Activated naive CD4-positive, alpha-beta T cell treated with anti-CD3 and anti-CD28 coated beads, Interleukin-2, amount 50 U/mL, for 24 hours (primary cell): Measurements from ENCODE around the gene APLP2.
"Not testable (repeated sequence)": the region's sequence is repeated elsewhere in the genome, so short reads cannot be mapped to it uniquely, and the experiment has no call there.

Experiments
- H3K27ac Mint-ChIP-seq: one replicate; pipeline ENCODE4 v1.8.0; 2021; ENCODE audit warnings: mild to moderate bottlenecking, mixed read lengths
- H3K27me3 Mint-ChIP-seq: one replicate; pipeline ENCODE4 v1.8.0; 2021; ENCODE audit warnings: mixed read lengths
- H3K36me3 Mint-ChIP-seq: one replicate; pipeline ENCODE4 v1.8.0; 2021; ENCODE audit warnings: mixed read lengths
- H3K4me1 Mint-ChIP-seq: one replicate; pipeline ENCODE4 v1.8.0; 2021; ENCODE audit warnings: mixed read lengths
- H3K4me3 Mint-ChIP-seq: one replicate; pipeline ENCODE4 v1.8.0; 2021; ENCODE audit warnings: mild to moderate bottlenecking, mixed read lengths
- H3K9me3 Mint-ChIP-seq: one replicate; pipeline ENCODE4 v1.8.0; 2021; ENCODE audit warnings: mixed read lengths

APLP2 gene

GRCh38 chr11:130069659-130070108 is at the start of gene APLP2:
Gene APLP2 (plus strand): TSS chr11:130069894. CDS start chr11:130069978, 84 bp downstream.
- Mint-ChIP-seq H3K27ac (peak within 1 kb of the TSS; percentile 92), H3K27me3 (no peaks in the 10 kb centered on the region), H3K4me3 (peak within 1 kb of the TSS; percentile 94), H3K9me3 (no peaks in the 10 kb centered on the region), H3K36me3 (peaks cover 2% of the 10 kb centered on the region), H3K4me1 (peaks cover 26% of the 10 kb centered on the region)

- Mint-ChIP-seq H3K27me3 (peaks cover 3% of the 10 kb centered on the region), H3K36me3 (peaks cover 2% of the 10 kb centered on the region), H3K9me3 (peaks cover 5% of the 10 kb centered on the region), H3K4me1 (no peaks in the 10 kb centered on the region), H3K4me3 (no peak overlapping the region), H3K27ac (no peak overlapping the region)
Observed at GRCh38 chr11:130020323-130020722, 49.4 kb upstream of the APLP2 start.

- H3K4me1 Mint-ChIP-seq, H3K27me3 Mint-ChIP-seq, H3K27ac Mint-ChIP-seq, H3K4me3 Mint-ChIP-seq, H3K9me3 Mint-ChIP-seq, H3K36me3 Mint-ChIP-seq: not testable (repeated sequence)
Observed at GRCh38 chr11:130021606-130022005, 48.1 kb upstream of the APLP2 start.

DNA sequence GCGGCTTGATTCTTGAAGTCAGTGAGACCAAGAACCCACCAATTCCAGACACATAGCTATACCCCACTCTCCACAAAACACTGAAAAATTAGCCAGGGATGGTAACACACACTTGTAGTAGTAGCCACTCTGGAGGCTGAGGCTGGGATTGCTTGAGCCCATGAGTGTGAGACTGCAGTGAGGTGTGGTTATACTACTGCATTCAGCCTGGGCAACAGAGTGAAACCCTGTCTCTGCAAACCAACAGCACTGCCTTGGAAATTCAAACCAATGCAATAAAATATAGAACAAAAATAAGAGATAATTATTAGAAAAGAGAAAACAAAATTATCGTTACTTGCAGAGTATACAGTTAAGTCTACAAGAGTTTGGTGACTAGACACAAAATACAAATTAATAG is 46.9 kb upstream of the APLP2 start:
- Mint-ChIP-seq H3K4me1 (no peaks in the 10 kb centered on the region), H3K4me3 (no peak overlapping the region), H3K27me3 (peaks cover 2% of the 10 kb centered on the region), H3K27ac (no peak overlapping the region), H3K36me3 (no peaks in the 10 kb centered on the region), H3K9me3 (no peaks in the 10 kb centered on the region)

GRCh38 chr11:130023204-130023603 is 46.5 kb upstream of the APLP2 start:
- no peaks in the 10 kb centered on the region for H3K4me1 Mint-ChIP-seq
- no peaks in the 10 kb centered on the region for H3K36me3 Mint-ChIP-seq
- H3K27ac Mint-ChIP-seq: no peak overlapping the region
- H3K9me3 Mint-ChIP-seq: no peaks in the 10 kb centered on the region
- H3K4me3 Mint-ChIP-seq: no peak overlapping the region
- peaks cover 2% of the 10 kb centered on the region for H3K27me3 Mint-ChIP-seq

- H3K9me3 Mint-ChIP-seq: no peaks in the 10 kb centered on the region
- no peak overlapping the region for H3K27ac Mint-ChIP-seq
- H3K4me1 Mint-ChIP-seq: no peaks in the 10 kb centered on the region
- H3K4me3 Mint-ChIP-seq: no peak overlapping the region
- H3K27me3 Mint-ChIP-seq: peaks cover 2% of the 10 kb centered on the region
- H3K36me3 Mint-ChIP-seq: no peaks in the 10 kb centered on the region
Observed at GRCh38 chr11:130024361-130024760, 45.3 kb upstream of the APLP2 start.

DNA sequence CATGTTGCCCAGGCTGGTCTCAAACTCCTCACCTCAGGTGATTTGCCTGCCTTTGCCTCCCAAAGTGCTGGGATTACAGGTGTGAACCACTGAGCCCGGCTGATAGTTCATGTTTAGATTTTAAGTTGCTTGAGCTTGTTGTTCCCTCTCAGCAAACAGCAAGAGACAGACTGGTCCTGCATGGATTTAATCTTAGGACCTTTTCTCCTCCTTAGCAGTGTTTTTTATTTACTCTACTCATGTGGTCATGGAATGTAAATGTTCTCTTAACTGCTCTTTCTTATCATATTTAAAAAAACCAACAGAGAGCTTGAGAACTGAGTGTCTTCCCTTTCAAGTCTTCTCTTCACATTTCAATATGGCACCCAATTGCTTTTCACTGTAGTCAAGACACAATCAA is 44.3 kb upstream of the APLP2 start:
- Mint-ChIP-seq H3K4me1 (no peaks in the 10 kb centered on the region), H3K27me3 (peaks cover 2% of the 10 kb centered on the region), H3K4me3 (no peak overlapping the region), H3K9me3 (no peaks in the 10 kb centered on the region), H3K36me3 (no peaks in the 10 kb centered on the region), H3K27ac (no peak overlapping the region)

GRCh38 chr11:130029137-130029536 is 40.6 kb upstream of the APLP2 start:
- no peak overlapping the region for H3K4me3 Mint-ChIP-seq
- no peaks in the 10 kb centered on the region for H3K9me3 Mint-ChIP-seq
- no peaks in the 10 kb centered on the region for H3K4me1 Mint-ChIP-seq
- no peaks in the 10 kb centered on the region for H3K36me3 Mint-ChIP-seq
- H3K27me3 Mint-ChIP-seq: no peaks in the 10 kb centered on the region
- no peak overlapping the region for H3K27ac Mint-ChIP-seq

DNA sequence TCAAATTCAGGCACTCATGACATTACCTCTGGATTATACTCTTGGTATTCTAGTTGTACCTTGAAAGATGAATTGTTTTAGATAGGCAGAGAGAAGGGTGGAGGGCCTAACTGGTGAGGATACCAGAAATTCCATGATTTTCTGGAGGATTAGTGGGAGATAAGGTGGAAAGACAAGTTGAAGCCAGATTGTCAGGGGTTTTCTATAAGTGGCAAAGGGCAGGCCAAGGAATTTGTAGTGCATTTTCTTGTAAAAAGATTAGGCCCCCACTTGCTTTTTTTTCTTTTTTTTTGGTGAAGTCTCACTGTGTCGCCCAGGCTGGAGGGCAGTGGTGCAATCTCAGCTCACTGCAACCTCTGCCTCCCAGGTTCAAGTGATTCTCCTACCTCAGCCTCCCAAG is 38.6 kb upstream of the APLP2 start:
- Mint-ChIP-seq H3K9me3 (no peaks in the 10 kb centered on the region), H3K27me3 (no peaks in the 10 kb centered on the region), H3K4me3 (no peak overlapping the region), H3K4me1 (no peaks in the 10 kb centered on the region), H3K27ac (no peak overlapping the region), H3K36me3 (no peaks in the 10 kb centered on the region)

DNA sequence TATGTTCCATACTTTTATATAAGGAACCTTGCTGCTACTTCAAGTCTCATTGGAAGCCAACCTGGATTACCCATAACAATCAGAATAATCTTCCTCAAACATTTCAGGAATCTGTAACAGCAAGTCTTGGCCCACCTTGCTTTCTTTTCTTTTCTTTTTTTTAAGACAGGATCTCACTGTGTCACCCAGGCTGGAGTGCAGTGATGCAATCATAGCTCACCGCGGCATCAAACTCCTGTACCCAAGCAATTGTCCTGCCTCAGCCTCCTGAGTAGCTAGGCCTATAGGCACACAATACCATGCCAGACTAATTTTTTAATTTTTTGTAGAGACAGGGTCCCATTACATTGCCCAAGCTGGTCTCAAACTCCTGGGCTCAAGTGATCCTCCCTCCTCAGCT is 37.7 kb upstream of the APLP2 start:
- no peak overlapping the region for H3K27ac Mint-ChIP-seq
- H3K9me3 Mint-ChIP-seq: no peaks in the 10 kb centered on the region
- no peaks in the 10 kb centered on the region for H3K4me1 Mint-ChIP-seq
- no peaks in the 10 kb centered on the region for H3K36me3 Mint-ChIP-seq
- no peak overlapping the region for H3K4me3 Mint-ChIP-seq
- H3K27me3 Mint-ChIP-seq: no peaks in the 10 kb centered on the region

DNA sequence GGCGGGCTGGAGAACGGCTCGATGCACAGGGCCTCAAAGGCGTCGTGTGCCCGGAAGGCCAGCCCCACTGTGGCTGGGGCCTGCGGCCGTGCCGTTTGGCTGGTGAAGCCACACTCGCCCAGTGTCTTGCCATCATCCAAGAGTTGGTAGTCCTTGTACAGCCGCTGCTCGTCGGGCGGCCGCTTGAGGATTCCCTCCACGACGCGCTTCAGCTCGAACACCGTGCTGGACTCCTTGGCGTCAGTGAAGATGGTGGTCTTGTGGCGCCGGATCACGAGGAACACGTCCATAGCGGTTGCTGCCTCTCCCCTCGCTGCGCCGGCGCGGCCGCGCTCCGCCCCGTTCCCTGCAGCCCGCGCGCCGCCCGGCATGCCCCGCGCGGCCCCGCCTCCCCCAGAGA is 36.8 kb upstream of the APLP2 start:
- H3K9me3 Mint-ChIP-seq: no peaks in the 10 kb centered on the region
- no peaks in the 10 kb centered on the region for H3K36me3 Mint-ChIP-seq
- no peak overlapping the region for H3K4me3 Mint-ChIP-seq
- H3K27me3 Mint-ChIP-seq: no peaks in the 10 kb centered on the region
- H3K27ac Mint-ChIP-seq: no peak overlapping the region
- no peaks in the 10 kb centered on the region for H3K4me1 Mint-ChIP-seq

- Mint-ChIP-seq H3K36me3 (no peaks in the 10 kb centered on the region), H3K27me3 (no peaks in the 10 kb centered on the region), H3K4me3 (no peak overlapping the region), H3K9me3 (no peaks in the 10 kb centered on the region), H3K27ac (no peak overlapping the region), H3K4me1 (no peaks in the 10 kb centered on the region)
Observed at GRCh38 chr11:130034236-130034635, 35.5 kb upstream of the APLP2 start.

- H3K4me3 Mint-ChIP-seq: no peak overlapping the region
- H3K9me3 Mint-ChIP-seq: no peaks in the 10 kb centered on the region
- H3K4me1 Mint-ChIP-seq: no peaks in the 10 kb centered on the region
- H3K27me3 Mint-ChIP-seq: peaks cover under 1% of the 10 kb centered on the region
- H3K36me3 Mint-ChIP-seq: no peaks in the 10 kb centered on the region
- H3K27ac Mint-ChIP-seq: no peak overlapping the region
Observed at GRCh38 chr11:130037058-130037457, 32.6 kb upstream of the APLP2 start.

DNA sequence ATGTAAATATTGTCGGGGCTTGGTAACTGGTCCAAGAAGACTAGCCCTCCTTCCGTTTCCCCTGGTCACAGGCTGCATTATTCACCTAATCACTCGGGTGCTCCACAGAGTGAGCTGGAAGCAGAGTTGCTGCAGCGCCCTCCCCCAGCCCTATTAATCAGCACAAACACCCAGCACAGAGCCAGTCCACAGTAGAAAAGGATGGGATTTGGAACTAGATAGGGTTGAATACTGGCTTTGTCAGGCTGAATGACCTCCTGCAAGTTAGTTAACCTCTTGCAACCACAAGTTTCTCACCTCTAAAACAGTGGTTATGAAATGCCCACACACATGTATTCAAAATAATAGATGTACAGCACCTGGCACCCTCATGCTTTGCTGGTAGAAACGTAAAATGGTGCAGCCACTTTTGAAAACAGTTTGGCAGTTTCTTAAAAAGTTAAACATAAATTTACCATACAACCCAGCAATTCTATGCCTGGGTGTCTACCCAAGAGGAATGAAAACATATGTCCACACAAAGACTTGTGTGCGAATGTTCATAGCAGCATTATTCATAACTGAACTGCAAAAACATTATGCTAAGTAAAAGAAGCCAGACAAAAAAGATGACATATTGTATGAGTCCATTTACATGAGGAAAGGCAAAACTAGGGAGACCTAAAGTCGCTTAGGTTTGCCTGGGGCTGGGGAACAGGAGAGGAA is 31.7 kb upstream of the APLP2 start:
- H3K9me3 Mint-ChIP-seq: no peaks in the 10 kb centered on the region
- H3K36me3 Mint-ChIP-seq: no peaks in the 10 kb centered on the region
- H3K27me3 Mint-ChIP-seq: peaks cover 3% of the 10 kb centered on the region
- no peaks in the 10 kb centered on the region for H3K4me1 Mint-ChIP-seq
- no peak overlapping the region for H3K4me3 Mint-ChIP-seq
- no peak overlapping the region for H3K27ac Mint-ChIP-seq

GRCh38 chr11:130040281-130040940 is 29.3 kb upstream of the APLP2 start:
- Mint-ChIP-seq H3K4me1 (no peaks in the 10 kb centered on the region), H3K4me3 (no peak overlapping the region), H3K27ac (no peak overlapping the region), H3K27me3 (peaks cover 3% of the 10 kb centered on the region), H3K36me3 (no peaks in the 10 kb centered on the region), H3K9me3 (no peaks in the 10 kb centered on the region)

- H3K27me3 Mint-ChIP-seq: peaks cover 3% of the 10 kb centered on the region
- no peaks in the 10 kb centered on the region for H3K36me3 Mint-ChIP-seq
- no peak overlapping the region for H3K27ac Mint-ChIP-seq
- no peaks in the 10 kb centered on the region for H3K9me3 Mint-ChIP-seq
- no peak overlapping the region for H3K4me3 Mint-ChIP-seq
- no peaks in the 10 kb centered on the region for H3K4me1 Mint-ChIP-seq
Observed at GRCh38 chr11:130042093-130042591, 27.6 kb upstream of the APLP2 start.
